NOMO-1 (cell line): ENCODE measurements around the gene FAM110C.
"Not testable (repeated sequence)": the region's sequence is repeated elsewhere in the genome, so short reads cannot be mapped to it uniquely, and the experiment has no call there.

Experiments used
- DNase-seq, 2 experiments: peaks; one replicate each; lab custom pipeline; 2025; ENCODE audit not compliant: unreplicated experiment in 2 of 2; lab: John Stamatoyannopoulos, UW

The FAM110C gene

GRCh38 chr2:44748-45341 lies 1.5 kb downstream of the FAM110C start:
- DNase-seq: no peak

DNA sequence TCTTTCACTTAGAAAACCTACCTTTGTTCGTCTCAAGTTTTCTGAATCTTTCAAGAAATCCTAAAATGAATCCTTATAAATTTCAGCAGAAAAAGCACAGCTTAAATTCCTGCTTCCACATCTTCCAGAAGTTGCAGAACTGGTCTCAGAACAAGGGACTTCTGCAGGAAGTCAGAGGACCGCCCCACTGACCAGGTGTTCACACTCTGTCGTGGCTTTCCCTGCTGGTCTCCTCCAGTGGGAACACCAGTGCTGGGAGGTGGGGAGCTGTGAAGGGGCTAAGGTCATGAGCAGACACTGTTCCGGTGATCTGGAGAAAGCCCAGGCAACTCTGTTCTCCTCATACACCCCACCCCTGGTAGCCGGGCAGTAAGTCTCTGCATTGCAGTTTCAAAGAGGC lies 3.5 kb downstream of the FAM110C start:
- no peak for DNase-seq

- no peak for DNase-seq
Observed at GRCh38 chr2:40465-40864, 5.8 kb downstream of the FAM110C start.

GRCh38 chr2:38155-38554 lies 8.2 kb downstream of the FAM110C start:
- no peak for DNase-seq

DNA sequence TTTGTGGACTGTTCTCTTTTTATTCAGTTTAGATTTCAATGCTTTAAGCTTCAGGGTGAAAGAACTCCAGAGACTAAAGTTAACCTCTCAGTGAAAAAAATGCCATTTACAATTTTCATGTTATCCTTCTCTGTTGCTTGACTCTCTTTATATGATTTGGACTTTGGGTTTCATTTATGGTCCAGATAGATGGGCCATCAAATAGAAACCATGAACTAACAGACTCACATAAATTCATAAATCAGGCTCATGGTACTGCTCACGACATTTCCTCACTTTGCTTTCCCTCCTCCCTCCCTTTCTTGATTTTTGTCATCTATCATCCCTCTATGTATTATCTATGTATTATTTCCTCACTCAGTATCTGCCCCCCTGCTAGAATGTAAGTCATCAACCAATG lies 10.0 kb downstream of the FAM110C start:
- no peak for DNase-seq

DNA sequence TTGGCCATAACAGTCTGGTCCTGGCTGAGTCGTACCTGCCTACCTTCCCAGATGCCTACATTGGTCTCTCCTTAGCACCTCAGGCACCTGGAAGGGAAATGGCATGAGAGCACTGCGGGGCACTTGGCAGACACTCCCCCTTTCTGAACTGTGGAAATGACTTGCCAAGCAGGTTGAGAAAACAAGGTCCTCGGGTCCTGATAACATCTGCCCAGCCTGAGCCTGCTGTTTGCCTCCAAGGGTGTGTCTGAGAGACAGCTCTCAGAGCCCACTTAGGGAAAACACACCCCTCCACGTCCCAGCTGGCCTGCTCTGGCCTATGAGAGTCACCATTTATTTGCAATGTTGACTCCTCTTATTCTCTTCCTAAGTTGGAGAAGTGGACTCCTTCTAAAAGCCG lies 10.5 kb downstream of the FAM110C start:
- no peak for DNase-seq

GRCh38 chr2:33620-34019 lies 12.7 kb downstream of the FAM110C start:
- no peak for DNase-seq

DNA sequence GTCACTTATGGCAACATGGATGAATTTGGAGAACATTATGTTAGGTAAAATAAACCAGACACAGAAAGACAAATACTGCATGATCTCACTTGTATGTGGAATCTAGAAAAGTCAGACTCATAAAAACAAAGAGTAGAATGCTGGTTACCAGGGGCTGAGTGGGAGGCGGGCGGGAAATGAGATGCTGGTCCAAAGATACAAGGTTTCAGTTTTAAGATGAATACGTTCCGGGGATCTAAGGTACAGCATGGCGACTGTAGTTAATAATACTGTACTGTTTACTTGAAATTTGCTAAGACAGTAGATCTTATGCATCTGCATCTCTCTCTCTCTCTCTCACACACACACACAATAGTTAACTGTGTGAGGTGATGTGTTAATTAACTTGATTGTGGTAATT lies 14.2 kb downstream of the FAM110C start:
- no peak for DNase-seq

DNA sequence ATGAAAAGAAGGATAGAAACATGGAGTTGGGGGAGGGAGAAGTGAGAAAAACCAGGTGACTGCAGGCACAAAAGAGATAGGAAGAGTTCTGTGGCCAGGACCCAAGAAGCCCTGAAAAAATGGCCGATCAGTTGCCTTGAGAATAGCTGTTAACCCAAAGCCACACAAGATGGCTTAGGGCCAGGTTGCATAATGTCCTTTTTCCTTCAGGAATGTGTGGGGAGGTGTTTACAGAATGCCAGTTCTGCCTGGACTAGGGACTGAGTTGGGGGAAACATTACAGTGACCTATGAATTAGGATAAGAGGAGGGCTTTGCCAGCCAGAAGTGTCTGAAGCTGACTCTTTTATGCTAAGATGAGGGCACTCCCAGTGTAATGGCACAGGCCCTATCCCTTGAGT lies 17.1 kb downstream of the FAM110C start:
- DNase-seq: no peak

- no peak for DNase-seq
Observed at GRCh38 chr2:28406-28975, 17.8 kb downstream of the FAM110C start.

GRCh38 chr2:26891-27290 lies 19.4 kb downstream of the FAM110C start:
- DNase-seq: no peak

- no peak for DNase-seq
Observed at GRCh38 chr2:25543-25942, 20.8 kb downstream of the FAM110C start.

GRCh38 chr2:24591-24990 lies 21.7 kb downstream of the FAM110C start:
- not testable (repeated sequence) for DNase-seq

- no peak for DNase-seq
Observed at GRCh38 chr2:24107-24506, 22.2 kb downstream of the FAM110C start.

DNA sequence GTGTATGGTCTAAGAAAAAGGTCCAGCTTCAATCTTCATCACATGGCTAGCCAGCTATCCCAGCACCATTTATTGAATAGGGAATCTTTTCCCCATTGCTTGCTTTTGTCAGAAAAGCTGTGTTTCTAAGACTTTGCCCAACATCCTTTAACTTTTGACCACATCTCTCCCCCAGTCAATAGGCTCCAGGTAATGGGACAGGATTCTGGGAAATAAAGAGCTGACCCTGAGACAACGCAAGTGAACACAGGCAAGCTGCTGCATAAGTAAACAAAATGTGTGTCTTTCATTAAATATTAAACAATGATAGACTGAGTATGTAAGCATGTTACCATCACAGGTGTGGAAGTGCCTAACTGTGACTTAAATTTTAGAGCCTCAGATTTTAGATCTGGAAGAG lies 23.0 kb downstream of the FAM110C start:
- no peak for DNase-seq

GRCh38 chr2:22244-22643 lies 24.1 kb downstream of the FAM110C start:
- DNase-seq: not testable (repeated sequence)

- DNase-seq: not testable (repeated sequence)
Observed at GRCh38 chr2:20259-20658, 26.0 kb downstream of the FAM110C start.

GRCh38 chr2:19505-19904 lies 26.8 kb downstream of the FAM110C start:
- no peak for DNase-seq

GRCh38 chr2:18402-19271 lies 27.7 kb downstream of the FAM110C start:
- no peak for DNase-seq

DNA sequence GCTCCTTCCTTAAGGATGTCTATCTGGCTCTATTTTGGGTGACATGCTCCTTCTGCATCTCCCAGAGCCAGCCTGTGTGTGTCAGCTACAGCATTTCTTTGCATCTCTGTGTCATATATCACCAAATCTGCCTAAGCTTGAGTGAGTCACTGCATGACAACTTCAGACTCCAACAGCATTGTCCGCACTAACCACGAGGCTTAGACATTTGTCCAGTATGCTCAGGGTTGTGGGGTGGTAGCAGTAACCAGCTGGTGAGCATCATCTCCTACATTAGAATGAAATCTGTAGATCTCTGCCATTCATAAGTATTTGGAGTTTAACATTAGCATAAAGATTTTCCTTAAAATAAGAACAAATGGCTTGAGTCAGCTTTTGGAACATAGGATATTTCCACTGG lies 30.4 kb downstream of the FAM110C start:
- not testable (repeated sequence) for DNase-seq

DNA sequence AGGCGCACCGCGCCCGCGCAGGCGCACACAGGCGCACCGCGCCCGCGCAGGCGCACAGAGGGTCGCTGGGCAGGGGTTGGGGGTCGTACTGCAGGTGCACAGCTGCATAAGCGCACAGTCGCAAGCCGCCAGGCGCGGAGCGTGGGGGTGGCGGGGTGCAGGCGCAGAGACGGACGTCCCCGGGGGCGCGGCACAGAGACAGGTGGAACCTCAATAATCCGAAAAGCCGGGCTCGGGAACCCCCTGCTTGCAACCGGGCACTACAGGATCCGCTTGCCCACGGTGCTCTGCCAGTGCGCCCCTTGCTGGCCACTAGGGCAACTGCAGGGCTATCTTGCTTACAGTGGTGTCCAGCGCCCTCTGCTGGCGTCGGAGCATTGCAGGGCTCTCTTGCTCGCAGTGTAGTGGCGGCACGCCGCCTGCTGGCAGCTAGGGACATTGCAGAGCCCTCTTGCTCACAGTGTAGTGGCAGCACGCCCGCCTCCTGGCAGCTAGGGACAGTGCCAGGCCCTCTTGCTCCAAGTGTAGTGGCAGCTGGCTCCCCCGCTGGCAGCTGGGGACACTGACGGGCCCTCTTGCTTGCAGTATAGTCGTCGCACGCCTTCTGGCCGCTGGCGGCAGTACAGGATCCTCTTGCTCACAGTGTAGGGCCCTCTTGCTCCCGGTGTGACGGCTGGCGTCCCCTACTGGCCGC lies 34.9 kb downstream of the FAM110C start:
- DNase-seq: no peak
